T-helper 1 cell (primary cell): Measurements from ENCODE around the gene PTH1R.

ENCODE experiments used
- DNase-seq, 5 donors: peaks; one replicate each; pipeline ENCODE4 v3.0.0-alpha.2; 2012 to 2020

The PTH1R gene

DNA sequence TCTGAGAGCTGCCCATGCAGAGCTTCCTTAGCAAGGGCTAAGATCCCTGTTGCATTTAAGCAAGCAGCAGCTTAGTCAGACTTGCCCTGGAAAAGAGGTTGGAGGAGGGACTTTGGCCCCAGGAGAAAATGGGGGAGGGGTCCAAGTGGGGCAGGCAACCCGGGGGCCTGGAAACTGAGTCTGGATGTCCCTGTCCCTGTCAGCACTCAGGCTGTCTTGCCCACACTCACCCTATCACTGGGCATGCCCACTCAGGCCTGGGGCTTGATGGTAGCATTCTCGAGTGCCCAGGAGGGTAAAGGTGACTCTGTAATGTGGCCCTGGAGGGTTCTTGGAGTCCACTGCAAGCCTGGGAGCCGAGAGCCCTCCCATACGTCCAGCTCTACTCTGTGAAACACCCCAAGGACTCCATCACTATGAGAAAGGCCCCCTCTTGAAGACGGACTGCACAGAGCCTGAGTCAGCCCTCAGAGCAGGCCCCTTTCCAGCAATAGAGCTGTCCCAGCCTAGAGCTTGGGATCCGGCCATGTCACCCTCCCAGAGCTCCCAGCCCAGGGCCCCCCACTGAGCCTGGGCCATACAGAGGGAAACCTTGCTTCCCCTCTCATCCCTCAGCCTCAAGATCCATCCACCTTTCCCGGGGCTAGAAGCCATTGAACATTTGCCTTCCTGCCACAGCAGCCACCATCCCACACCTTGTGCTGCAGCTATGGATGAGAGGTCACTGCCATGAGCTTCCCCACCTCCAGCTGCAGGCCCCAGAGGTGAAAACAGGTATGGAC, 27.6 kb upstream of the PTH1R start:
- no peak for DNase-seq

DNA sequence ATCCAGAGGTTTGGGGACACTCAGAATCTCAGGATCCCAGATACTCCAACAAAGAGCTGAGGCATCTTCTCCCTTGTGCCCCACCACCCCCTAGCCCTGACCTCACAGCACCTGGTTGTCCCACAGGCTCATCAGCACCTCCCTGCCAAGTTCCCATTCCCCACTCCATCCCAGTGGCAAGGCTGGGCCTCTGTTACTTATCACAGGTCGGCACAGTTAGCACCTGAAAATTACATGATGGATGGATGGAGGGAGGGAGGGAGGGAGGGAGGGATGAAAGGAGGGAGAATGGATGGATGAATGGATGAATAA, 27.1 kb upstream of the PTH1R start:
- DNase-seq: no peak

DNA sequence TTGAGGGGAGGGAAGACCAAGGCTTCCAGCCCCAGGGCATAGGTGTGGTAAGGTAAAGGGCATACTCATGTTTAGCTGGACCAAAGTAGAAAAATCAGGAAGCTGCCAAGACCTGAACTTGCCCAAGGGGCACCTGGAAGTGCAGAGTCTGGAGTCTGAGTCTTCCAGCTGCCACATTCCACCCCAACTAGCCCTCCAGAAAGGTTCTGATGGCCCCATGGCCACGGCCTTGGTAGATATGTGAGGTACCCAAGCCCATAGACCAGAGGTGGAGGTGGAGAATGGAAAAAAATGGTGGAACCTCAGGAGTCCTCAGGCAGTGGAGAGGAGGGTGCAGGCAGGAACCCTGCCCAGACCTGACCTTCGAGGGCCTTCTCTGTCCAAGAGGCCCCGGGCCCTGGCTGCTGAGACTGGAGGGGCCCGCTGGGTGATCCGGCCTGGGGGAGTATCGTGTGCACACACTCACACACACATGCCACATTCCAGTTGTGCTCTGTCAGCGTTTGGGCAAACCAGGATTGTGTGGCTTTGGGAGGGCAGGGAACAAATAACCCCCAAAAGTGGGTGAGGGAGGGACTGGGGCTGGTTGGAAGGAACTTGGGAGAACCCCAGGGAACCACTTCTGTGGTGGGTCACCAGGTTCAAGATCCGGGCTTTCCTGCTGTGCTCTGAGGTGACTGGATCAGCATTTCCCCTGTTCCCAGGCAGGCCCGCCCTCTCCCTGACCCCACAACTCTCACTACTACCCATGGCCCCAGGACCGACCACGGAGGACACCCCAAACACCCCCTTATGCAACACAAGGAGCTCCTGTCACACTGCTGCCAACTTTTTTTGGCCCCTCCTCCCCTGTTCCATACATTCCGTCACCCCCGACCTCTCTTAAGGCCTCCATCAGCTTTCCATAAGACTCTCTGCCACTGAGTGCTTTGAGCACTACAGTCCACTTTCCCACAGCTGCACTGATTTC, 25.9 kb upstream of the PTH1R start:
- DNase-seq: peak in 1 of 5 donors; percentile 2

DNA sequence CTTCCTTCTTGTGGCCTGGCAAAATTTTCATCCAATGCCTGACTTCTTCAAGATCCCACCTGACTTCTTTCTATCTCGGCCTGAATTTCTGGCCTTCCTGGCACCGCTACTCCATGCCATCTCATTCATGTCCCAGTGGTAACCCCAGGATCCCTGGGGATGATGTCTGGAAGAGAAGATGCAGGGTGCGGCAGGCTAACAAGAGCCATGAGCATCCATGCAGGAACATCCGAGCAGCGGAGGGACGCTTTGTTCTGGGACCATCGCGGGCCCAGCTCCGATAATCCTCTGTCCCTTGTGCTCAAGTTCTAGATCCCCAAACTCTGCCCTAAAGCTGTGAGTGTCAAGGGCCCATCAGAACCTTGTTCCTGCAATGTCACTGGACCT, 25.2 kb upstream of the PTH1R start:
- DNase-seq: peak in 1 of 5 donors; percentile 1

DNA sequence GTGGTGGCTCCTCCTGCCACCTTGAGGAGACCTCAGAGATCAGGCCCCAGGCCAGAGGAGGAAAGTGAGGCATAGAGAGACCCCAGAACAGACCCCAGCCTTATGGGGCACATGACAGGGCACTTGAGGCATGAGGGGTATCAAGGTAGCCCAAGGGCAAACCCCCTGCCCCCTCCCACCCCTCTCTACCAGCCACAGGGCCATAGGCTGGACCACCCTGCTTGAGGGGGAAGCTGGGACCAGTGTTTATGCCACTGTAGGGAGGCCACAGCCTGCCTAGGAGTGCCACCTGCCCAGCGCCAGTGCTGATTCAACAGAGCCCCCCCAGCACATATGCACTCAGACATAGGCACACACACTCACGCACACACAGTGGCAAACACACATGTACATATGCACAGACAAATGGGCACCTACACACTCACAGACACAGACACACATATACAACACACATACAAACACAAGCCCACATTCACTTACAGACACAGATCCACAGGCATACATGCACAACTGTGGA, 24.6 kb upstream of the PTH1R start:
- DNase-seq: peak in 1 of 5 donors; percentile 2

DNA sequence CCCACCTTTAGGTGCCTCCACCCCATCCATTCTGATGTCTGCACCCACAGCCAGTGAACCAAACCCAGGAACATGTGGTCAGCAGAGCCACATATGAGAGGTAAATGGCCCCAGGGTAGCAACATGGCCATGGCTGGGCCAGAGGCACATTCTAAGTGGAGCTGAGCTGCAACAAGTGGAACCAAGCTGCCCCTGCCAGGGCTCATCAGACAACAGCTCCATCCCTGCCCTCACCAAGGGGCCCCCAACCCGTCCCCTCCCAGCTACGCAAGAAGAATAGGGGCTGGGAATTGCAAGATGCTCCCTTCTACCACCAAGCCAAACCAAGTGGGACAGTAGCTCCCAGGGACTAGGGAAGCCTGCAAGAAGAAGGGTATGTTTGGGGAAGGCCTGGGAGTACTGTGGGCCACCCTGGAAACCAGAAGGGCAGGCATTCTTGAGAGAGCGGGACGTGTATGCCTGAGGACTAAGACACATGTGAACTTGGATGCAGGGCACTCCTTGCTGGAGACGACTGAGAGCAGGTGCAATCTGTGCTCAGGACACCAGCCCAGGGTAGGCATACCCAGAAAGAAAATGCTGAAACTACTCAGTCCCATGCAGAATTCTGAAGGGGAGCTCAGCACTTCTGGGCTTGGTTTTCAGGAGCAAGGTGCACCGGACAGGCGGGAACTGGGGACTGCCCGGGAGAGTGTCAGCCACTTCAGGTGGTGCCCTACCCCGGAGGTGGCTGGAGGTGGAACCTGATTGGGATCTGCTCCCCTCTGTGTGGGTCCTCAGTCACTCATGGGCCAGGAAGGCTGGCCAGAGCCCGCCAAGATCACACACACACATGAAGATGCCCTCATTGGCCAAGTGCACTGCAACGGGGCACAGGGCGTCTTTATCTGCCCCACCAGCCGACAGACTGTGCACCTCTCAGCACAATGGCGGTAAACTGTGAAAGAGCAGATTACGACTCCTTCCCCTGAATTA, 23.8 kb upstream of the PTH1R start:
- peak in 1 of 5 donors; percentile 1 for DNase-seq

DNA sequence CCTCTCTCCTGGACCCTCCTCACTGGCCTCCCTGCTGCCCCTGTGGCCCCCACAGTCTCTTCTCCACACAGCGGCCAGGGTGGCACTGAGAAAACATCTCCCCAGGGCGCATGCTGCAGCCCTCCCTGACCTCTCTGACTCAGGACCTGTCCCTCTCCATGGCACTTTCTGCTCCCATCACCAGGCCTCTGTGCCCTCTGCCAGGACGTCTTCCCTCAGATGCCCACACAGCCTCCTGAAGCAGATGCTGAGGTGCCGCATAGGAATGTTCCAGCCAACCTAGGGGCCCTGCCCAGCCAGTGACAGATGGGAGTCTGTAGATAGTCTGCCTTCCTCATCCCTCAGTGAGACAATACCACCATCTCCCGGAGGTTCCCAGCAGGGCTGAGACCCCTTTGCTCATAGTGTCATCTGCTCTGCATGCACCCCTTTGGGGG, 22.9 kb upstream of the PTH1R start:
- no peak for DNase-seq

DNA sequence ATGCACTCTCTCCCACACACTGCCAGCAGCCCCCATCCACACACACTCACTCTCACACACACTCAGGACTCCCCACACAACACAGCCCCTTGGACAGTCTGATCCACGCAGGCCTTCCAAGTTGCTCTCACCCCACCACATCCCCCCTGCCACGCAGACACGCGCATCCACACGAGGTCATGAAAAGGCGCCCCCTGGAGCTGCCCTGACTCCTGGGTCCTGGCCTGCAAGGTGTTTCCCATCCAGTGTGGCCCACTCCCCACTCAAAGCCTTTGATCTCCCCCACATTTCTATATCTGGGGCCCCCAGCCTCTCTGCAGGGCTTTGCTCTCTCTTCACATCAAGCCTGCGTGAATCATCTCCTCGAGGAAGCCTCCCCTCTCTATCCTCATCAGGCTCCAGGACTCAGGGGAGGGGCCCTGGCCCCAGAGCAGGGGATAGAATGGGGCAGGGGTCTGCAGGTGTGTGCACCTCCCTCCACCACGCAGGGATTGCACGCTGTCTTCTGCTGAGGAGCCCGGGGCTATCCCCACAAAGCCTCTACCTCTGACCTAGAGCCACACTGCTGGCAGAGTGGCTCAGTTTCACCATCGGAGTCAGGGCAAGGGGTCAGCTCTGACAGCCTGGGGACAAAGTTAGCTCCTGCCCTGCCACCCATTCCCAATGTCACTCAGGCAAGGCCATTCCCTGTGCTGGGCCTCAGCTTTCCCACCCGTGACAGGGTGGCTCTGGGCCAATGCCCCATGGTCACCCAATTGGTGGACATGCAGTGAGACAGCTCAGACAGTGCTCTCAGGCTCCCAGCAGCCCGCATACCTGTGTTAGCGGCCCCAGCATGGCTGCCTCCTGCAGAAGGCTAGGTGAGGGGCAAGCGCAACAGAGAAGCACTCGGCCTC, 20.7 kb upstream of the PTH1R start:
- DNase-seq: peak in 1 of 5 donors; percentile 3

DNA sequence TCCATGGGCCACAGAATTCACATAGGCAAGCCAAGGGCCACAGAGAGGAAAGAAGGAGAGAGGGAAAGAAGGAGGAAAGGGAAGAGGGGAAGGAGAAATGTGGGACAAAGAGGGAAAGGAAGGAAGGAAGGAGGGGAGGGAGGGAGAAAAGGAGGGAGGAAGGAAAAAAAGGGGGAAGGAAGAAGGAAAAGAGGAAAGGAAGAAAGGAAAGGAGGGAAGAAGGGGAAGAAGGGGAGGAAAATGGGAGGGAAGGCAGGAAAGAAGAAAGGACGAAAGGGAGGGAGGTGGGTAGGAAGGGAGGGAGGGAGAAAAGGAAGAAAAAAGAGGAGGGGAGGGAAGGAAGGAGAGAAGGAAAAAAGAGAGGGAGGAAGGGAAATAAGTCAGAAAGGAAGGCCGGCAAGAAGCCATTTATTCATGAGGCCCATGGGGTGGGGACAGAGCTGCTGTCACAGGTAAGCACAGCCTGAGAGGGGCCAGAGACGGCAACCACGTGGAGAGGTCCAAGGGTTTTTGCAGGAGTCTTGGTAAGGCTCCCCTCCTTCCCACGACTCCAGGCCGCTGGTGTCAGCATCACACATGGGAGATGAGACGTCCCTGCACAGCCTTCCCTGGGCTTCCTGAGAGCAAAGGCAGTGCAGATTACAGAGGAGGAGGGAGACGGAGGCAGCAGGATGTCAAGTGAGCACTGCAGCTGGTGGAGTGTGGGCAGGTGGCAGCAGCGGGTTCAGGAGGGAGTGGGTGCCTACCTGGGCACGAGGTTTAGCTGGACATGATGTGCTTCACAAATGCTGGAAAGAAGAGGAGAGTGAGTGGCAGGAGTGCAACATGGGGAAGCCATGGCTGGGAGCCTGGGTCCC, 19.8 kb upstream of the PTH1R start:
- peak in 1 of 5 donors; percentile 1 for DNase-seq

DNA sequence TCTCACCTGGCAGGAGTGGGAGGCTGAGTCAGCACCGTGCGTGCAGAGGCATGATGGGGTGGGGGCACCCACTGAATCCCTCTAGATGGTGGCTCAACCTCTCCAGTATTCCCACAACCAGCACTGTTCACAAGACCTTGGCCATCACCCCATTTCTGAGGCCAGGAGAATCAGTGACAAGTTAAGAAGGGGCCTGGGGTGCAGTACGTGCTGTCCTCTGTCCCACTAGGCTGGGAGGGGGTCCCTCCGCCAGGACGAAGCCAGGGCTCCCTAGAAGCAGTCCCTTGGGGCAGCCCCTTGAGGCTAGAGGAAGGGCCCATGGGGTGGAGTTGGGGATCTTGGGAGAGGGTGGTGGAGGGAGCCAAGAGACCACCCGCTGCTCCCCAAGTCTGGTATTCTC, 19.1 kb upstream of the PTH1R start:
- no peak for DNase-seq

DNA sequence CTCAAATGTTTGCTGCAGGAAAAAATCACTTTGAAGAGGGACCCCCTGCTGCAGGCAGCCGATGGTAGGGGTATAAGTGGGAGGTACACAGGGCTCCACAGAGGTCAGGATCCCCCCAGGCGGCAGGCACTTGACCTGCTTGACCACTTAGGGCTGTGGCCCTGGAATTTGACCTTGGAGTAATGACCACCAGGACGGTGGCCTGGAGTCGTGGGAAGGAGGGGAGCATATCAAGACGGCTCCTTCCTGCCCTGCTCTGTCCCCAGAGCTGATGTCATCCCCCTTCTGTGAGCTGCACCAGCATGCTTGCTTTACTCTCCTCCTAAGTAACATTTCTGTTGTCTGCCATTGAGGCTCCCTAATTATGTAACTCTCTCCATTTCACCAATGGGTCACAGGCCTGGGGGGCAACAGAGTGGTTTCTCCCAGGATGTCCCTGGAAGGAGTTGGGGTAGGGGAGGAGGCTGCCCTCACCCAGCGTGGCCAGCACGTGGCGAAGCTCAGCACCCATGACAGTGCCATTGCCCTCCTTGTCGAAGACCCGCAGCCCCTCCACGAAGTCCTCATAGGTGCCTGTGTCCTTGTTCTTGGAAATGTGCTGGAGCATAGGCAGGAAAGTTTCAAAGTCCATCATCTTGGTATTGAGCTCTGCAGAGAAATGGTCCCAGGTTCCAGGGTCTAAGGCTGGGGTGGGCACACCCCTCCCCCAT, 18.4 kb upstream of the PTH1R start:
- DNase-seq: no peak

DNA sequence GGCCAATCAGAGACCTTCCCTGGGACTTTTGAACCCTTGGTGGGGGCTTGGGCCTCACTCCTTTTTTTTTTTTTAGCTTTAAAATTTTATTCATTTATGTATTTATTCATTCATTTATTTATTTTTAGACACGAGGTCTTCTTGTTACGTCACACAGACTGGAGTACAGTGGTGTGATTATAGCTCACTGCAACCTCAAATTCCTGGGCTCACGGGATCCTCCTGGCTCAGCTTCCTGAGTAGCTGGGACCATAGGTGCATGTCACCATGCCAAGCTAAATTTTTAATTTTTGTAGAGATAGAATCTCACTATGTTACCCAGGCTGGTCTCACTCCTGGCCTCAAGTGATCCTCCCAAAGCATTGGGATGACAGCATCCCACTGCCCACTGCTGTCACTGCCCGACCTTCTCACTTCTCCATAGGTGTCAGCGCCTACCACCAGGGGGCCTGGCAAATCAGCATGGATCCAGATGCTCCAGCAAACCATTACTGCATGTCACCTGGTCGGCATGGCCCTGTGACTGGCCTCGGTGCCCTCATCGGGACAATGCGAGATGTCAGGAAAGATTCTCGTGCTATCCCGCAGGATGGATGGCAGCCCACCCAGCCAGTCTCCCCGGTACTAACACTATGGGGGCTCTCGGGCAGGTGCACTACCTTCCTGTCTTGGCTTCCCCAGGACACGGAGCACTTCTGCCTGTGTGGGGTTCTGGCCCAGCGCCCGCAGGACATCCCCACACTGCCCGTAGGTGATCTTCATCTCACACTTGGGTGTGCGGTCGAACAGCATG, 17.3 kb upstream of the PTH1R start:
- DNase-seq: no peak

DNA sequence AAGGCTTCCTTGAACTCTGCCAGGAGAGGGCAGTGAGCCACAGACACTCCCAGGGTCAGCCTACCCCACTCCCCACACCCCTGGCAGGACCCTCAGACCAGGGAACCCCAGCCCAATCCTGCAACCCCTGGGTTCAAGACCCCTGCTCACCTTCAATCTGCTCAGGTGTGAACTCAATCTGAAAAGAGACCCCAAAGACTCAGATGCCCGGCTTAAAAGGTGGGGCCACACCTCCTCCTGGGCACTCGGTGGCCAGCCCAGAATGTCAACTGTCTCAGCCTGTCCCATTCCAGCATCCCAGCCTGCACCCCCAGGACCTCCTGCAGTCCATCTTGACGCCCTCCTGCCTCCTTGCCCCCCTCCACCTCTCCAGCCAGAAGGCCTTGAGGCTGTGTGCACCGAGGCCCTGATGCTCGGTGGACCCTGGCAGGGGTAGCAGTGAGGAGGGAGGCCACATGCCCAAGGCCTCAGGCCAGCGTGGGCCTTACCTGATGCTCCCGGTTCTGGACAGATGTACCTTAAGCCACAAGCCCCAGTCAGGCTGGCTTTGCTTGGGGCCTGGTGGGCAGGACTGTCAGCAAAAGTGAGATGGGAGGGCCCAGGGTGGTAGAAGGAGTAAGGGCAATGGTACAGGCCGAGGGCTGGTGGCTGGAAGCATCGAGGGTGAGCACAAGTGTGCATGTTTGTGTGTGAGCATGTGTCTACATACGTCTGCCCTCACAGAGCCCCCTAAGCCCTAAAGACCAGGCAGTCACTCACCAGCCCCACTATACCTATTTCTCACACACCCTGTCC, 16.5 kb upstream of the PTH1R start:
- no peak for DNase-seq

DNA sequence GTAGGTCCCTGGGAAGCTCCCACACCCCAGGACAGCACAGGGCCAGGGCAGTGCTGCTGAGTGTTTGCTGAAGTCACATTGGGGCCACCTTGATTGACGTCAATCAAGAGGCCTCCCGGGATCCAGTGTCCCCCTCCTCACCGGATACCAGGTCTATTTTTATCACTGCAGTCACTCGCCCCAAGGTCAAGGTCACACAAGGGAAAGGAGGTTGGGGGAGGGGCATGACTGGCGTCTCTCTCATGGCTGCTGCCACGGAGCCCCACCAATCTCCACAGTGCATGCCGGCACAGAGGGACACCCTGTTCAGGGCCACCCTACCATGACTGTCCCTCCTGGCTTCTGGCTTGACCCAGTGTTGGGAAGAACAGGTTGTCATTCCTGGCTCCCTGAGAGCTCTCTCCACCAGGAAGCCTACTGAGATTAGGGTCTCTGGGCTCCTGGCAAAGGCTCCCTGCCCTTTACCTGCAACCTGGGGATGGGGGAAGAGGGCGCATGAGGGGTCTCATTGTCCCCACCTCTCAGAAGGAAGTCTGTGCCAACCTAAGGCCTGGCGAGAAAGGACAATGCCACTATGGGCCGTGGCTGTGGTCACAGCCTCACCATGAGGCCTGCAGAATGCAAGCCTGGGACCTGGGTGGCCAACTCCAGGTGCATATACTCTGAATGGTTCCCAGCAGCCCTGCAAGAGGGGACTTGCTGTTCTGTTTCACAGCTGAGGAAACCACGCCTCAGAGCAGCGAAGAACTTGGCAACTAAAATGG, 15.7 kb upstream of the PTH1R start:
- DNase-seq: no peak

DNA sequence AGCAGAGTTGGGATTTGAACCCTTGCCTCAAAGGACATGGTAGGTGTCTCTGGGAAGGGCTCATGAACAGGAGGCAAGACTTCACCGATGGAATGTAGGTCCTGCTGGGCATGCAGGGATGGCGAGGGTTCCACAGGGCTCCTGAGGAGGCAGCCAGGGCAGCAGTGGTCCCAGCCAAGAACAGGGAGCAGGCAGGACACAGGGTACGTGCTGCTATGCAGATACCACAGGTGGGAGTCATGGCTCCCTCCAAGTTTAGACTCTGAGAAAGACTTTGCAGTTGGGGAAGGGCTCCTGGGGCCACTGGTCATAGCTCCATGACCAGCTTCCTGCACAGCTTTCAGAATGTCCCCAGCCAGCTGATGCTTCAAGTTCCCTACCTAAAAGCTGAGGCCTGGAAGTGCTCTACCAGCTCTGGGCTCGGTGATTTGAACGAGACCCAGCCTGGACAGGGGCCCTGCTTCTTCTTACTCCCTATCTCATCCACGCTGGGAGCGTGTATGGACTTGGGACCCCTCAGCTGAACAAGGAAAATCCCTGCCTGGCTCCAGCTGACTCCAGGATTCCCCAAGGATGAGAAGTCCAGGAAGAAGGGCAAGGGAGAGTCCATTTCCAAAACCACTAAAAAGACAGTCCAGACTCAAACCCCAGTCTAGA, 15.0 kb upstream of the PTH1R start:
- no peak for DNase-seq

DNA sequence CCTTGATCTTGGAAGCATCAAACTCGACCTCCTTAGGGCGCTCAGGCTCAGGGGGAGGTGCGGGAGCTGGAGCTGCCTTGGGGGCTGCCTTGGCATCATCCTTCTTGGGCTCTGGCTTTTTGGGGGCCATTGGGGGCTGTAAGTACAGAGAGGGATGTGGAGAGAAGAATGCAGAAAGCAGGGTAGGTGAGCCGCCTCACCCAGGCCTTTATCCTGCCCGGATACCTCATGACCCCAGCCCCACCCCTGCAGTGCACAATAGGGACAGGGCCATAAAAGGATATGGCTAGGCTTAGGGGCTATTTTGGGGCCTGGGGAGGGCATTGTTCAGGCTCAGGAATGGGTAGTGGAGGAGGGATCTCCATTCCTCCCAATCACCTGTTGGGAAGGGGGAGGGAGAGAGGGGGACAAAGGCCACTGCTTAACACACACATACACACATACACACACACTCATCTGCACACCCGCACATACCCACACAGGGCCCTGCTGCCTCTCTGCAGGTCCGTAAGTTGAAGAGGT, 14.2 kb upstream of the PTH1R start, which contains the start of gene MYL3:
Gene MYL3, minus strand, starts transcription at position 184 of the 522 bp plus-strand sequence. Its CDS starts 54 bp downstream, at position 130.
- no peak for DNase-seq
